PFSK-1 (cell line): ENCODE results near the gene JDP2.

Experiments used
- POLR2AphosphoS5 ChIP-seq: IDR thresholded peaks from 2 replicates; pipeline ENCODE4 v1.6.1; 2012; ENCODE audit warnings: low read depth, mild to moderate bottlenecking, control low read depth, low read length, moderate library complexity
- TAF1 ChIP-seq: IDR thresholded peaks from 2 replicates; pipeline ENCODE4 v1.6.1; 2012; ENCODE audit warnings: low read length, control low read depth, borderline replicate concordance; ENCODE audit not compliant: insufficient read depth

- TF ChIP-seq POLR2AphosphoS5, result no peak
- no peak for TF ChIP-seq TAF1
Observed at GRCh38 chr14:75504411-75504810, 76.6 kb downstream of the JDP2 start.
